ENCODE results near the gene OR1J4. TPM values are rescaled to one million over a fixed set of nuclear protein-coding genes. Genes with fewer than 3 reads are reported as not detected.

Gene OR1J4
- total RNA-seq, 1 donor from 2014 or later = not detected

GRCh38 chr9:122479062-122479461 lies 39.9 kb upstream of the OR1J4 start:
- Mint-ChIP-seq H3K27ac (no peak overlapping the region), H3K27me3 (peaks cover 32% of the 10 kb centered on the region), H3K4me1 (ENCODE audit: unreplicated experiment) (no peaks in the 10 kb centered on the region), H3K4me3 (no peak overlapping the region), H3K36me3 (no peaks in the 10 kb centered on the region), H3K9me3 (no peaks in the 10 kb centered on the region)
- DNase-seq (ENCODE audit: extremely low spot score, unreplicated experiment) = no peak
- TF ChIP-seq CTCF (conservative IDR thresholded peaks at IDR 0.05) = no peak

- no peaks in the 10 kb centered on the region for H3K4me1 Mint-ChIP-seq (ENCODE audit: unreplicated experiment)
- peaks cover 3% of the 10 kb centered on the region for H3K27me3 Mint-ChIP-seq
- peak; percentile 78 for TF ChIP-seq CTCF (conservative IDR thresholded peaks at IDR 0.05)
- DNase-seq (ENCODE audit: extremely low spot score, unreplicated experiment) = no peak
- no peak overlapping the region for H3K27ac Mint-ChIP-seq
- no peaks in the 10 kb centered on the region for H3K36me3 Mint-ChIP-seq
- H3K4me3 Mint-ChIP-seq = no peak overlapping the region
- H3K9me3 Mint-ChIP-seq = peaks cover 6% of the 10 kb centered on the region
Observed at GRCh38 chr9:122498883-122499288, 20.1 kb upstream of the OR1J4 start.

GRCh38 chr9:122506964-122507363 lies 12.0 kb upstream of the OR1J4 start:
- H3K27ac Mint-ChIP-seq = no peak overlapping the region
- no peak for TF ChIP-seq CTCF (conservative IDR thresholded peaks at IDR 0.05)
- H3K27me3 Mint-ChIP-seq = peaks cover 30% of the 10 kb centered on the region
- DNase-seq (ENCODE audit: extremely low spot score, unreplicated experiment) = no peak
- no peak overlapping the region for H3K4me3 Mint-ChIP-seq
- H3K4me1 Mint-ChIP-seq (ENCODE audit: unreplicated experiment) = no peaks in the 10 kb centered on the region
- no peaks in the 10 kb centered on the region for H3K9me3 Mint-ChIP-seq
- no peaks in the 10 kb centered on the region for H3K36me3 Mint-ChIP-seq

- no peak for TF ChIP-seq CTCF (conservative IDR thresholded peaks at IDR 0.05)
- Mint-ChIP-seq H3K27ac (no peak within 1 kb of the TSS), H3K9me3 (no peaks in the 10 kb centered on the region), H3K4me3 (no peak within 1 kb of the TSS), H3K4me1 (ENCODE audit: unreplicated experiment) (no peaks in the 10 kb centered on the region), H3K36me3 (no peaks in the 10 kb centered on the region), H3K27me3 (peaks cover 28% of the 10 kb centered on the region)
- DNase-seq (ENCODE audit: extremely low spot score, unreplicated experiment) = no peak
Observed at GRCh38 chr9:122510502-122510901, 8.4 kb upstream of the OR1J4 start, which contains the start of gene OR1J2. TSS of gene OR1J2 (plus strand) at chr9:122510802. CDS start at chr9:122510802, 0 bp downstream.

- no peak for DNase-seq (ENCODE audit: extremely low spot score, unreplicated experiment)
- H3K9me3 Mint-ChIP-seq = no peaks in the 10 kb centered on the region
- H3K27ac Mint-ChIP-seq = no peak overlapping the region
- H3K27me3 Mint-ChIP-seq = peaks cover 13% of the 10 kb centered on the region
- no peak overlapping the region for H3K4me3 Mint-ChIP-seq
- H3K4me1 Mint-ChIP-seq (ENCODE audit: unreplicated experiment) = no peaks in the 10 kb centered on the region
- no peak for TF ChIP-seq CTCF (conservative IDR thresholded peaks at IDR 0.05)
- no peaks in the 10 kb centered on the region for H3K36me3 Mint-ChIP-seq
Observed at GRCh38 chr9:122518226-122518625, 715 bp upstream of the OR1J4 start.

GRCh38 chr9:122519376-122519775 lies 435 bp downstream of the OR1J4 start:
- no peak for DNase-seq (ENCODE audit: extremely low spot score, unreplicated experiment)
- no peaks in the 10 kb centered on the region for H3K4me1 Mint-ChIP-seq (ENCODE audit: unreplicated experiment)
- H3K9me3 Mint-ChIP-seq = no peaks in the 10 kb centered on the region
- H3K36me3 Mint-ChIP-seq = no peaks in the 10 kb centered on the region
- no peak overlapping the region for H3K27ac Mint-ChIP-seq
- TF ChIP-seq CTCF (conservative IDR thresholded peaks at IDR 0.05) = no peak
- H3K27me3 Mint-ChIP-seq = peaks cover 15% of the 10 kb centered on the region
- no peak overlapping the region for H3K4me3 Mint-ChIP-seq

All from type B pancreatic cell (in vitro differentiated cells).